Measurements from ENCODE around the gene RNF19B.
A peak's percentile ranks its signal among the peaks of the same experiment; 100 is the strongest.

RNF19B gene

DNA sequence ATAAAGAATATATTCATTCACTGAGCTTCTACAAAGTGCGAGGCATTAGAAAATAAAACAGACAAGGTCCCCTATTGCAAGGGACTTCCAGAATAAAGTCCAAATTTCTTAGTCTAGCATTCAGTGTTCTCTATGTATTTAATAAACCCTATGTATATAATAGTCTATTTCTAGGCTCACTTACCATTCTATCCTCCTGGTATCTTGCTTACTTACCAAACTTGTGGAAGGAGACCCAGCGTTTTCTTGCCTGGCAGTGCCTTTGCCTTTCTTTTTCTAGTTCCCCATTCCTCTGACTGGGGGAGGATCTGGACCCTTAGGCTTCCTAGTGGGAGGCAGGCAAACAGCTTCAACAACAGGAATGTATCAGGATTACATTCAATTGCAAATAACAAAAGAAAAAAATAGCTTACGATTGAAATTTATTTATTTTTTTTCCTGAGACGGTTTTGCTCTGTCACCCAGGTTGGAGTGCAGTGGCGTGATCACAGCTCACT, 690 bp upstream of the RNF19B start:
- DNase-seq, result no peak

DNA sequence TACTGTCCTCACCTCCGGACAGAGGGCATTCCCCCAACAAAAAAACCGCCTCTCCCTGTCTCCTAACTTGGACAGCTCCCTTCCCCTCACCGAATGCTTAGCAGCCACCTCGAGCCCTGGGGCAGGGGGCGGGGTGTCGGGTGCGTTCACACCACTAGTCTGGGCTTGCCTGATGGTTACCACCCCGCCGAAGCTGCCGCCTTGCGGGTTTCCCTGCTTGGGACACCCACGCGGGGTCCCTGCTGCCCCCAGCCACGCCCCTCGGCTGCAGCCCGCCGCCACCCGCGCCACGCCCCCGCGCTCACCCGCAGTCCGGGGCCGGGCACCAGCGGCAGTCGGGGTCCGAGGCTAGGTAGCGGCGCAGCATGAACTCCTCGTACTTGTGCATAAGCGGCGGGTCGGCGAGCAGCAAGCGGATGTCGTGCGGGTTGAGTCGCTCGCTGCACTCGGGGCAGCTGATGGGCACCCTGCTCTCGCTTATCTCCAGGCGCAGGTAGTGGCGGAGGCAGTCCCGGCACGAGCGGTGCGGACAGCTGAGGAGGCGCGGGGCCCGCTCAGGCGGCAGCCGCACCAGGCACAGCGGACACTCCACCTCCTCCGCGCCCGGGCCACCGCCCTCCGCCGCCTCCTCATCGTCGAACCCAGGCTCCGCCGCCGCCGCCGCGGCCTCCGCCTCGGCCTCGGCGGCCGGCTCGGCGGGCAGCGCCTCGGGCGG, 706 bp downstream of the RNF19B start:
- peak in 1 of 2 experiments; percentile 16 for DNase-seq

GRCh38 chr1:32962248-32962896, 2.2 kb downstream of the RNF19B start:
- peak in 1 of 2 experiments; percentile 19 for DNase-seq

GRCh38 chr1:32960819-32961355, 3.7 kb downstream of the RNF19B start:
- DNase-seq, result no peak

GRCh38 chr1:32960342-32960741, 4.3 kb downstream of the RNF19B start:
- no peak for DNase-seq

DNA sequence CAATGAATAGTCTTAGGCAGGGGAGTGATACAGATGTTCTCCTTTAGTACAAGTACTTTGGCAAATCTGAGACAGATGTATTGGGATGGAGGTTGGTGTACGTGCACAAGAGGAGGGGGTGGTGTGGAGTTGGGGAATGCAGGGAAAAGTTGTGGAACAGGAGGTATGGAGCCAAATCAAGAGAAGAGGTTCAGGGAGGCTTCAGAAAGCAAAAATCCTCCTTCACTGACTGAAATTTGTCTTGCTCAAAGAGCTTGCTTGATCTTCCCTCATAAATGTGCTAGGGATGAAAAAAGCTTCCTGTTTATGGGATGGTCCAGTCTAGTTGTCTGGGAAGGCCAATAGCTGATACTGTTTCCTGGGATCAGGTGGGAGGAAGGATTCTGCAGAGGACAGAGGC, 5.8 kb downstream of the RNF19B start:
- DNase-seq, result no peak

DNA sequence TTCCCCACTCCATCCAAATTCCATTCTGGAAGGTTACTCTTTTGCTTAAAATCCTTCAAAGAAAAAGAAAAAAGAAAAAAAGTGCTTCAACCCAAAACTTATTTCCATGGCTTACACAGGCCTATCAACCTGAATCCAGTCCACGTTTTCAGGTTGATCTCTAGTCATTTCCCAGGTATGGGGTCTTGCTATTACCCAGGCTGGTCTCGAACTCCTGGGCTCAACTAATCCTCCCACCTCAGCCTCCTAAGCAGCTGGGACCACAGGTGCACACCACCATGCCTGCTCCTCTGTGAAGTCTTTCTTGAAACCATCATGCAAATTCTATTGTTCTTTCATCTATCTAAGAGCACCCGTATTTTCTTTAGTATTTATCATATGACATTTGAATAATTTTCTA, 7.6 kb downstream of the RNF19B start:
- no peak for DNase-seq

DNA sequence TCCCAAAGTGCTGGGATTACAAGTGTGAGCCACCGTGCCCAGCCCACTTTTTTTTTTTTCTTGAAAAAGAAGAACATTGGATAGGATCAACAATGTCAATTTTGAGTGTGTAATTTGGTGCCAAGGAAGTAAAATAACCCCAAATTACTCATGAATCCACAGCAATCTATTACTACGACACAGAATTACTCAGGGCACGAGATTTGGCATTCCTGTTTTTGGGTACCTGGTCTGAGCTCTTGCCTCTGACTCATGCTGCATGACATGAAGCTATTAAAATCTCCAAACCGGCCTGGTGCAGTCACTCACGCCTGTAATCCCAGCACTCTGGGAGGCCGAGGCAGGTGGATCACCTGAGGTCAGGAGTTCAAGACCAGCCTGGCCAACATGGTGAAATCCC, 10.4 kb downstream of the RNF19B start:
- no peak for DNase-seq

GRCh38 chr1:32953495-32953894, 11.1 kb downstream of the RNF19B start:
- DNase-seq, result peak; percentile 37 to 85

DNA sequence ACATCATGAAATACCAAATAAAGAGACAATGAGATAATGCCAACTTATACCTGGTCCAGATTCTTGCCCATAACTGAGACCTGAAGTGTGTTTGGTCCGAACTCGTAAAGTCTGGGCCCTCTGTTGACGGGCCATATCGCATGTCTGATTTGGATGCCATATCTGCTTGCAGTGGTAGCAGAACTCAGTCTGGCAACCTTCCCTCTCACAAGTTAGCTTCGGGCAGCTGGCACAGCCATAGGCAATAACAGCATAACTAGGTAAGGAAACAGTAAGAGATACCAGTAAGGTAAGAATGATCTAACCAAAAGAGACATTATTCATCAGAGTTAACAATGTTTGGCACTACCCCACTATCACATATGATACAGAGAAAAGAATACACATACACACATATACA, 15.1 kb downstream of the RNF19B start:
- no peak for DNase-seq

- DNase-seq, result no peak
Measured at GRCh38 chr1:32948905-32949304, 15.7 kb downstream of the RNF19B start.

DNA sequence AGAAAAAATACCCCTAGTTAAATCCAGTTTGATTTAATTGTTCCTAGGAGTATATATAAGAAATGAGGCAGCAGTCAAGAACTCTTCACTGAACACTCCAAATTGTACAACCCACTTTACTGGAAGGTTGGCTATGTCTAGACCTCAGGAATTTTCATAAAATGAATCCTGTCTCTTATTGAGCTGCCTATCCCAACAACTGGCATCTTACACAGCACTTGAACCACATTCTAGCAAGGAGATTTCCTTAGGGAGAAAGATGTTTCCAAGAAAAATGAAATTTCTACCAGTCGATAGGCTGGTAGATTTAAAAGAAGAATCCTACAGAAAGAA, 16.3 kb downstream of the RNF19B start:
- no peak for DNase-seq

GRCh38 chr1:32947669-32948389, 16.8 kb downstream of the RNF19B start:
- DNase-seq, result no peak

DNA sequence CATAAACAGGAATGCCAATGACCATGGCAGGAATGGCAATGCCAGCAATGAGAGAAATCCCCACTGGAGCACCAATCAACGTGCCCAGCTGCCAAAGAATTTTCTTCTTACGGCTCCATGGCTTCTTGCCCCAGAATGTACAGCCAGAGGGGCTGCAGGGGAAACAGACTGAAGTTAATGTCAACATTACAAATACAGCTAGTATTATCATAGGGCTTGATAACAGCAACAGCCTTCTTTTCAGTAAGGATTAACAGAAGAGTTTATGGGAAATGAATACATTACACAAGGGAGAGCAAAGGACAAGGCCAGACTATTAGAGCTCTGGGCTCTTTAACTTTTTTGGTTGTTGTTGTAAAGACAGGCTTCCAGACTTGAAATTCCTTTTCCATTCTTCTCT, 18.2 kb downstream of the RNF19B start:
- no peak for DNase-seq

- DNase-seq, result no peak
Measured at GRCh38 chr1:32944180-32944579, 20.4 kb downstream of the RNF19B start.

- no peak for DNase-seq
Measured at GRCh38 chr1:32939655-32940371, 24.8 kb downstream of the RNF19B start.

GRCh38 chr1:32937061-32937460, 27.5 kb downstream of the RNF19B start:
- no peak for DNase-seq

DNA sequence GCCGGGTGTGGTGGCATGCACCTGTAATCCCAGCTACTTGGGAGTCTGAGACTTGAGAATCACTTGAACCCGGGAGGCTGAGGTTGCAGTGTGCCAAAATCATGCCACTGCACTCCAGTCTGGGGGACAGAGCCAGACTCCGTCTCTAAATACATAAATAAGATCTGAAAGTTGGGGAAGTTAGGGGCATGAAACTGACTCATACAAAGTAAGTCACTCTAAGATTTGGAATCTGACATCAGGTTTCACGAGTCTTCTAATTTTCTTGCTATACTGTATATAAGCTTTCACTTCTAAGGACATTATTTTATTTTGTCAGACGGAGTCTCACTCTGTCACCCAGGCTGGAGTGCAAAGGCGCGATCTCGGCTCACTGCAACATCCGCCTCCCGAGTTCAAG, 30.1 kb downstream of the RNF19B start:
- no peak for DNase-seq

GRCh38 chr1:32933742-32934322, 30.8 kb downstream of the RNF19B start:
- DNase-seq, result peak in 1 of 2 experiments; percentile 37

- DNase-seq, result no peak
Measured at GRCh38 chr1:32931760-32932159, 32.8 kb downstream of the RNF19B start.

DNA sequence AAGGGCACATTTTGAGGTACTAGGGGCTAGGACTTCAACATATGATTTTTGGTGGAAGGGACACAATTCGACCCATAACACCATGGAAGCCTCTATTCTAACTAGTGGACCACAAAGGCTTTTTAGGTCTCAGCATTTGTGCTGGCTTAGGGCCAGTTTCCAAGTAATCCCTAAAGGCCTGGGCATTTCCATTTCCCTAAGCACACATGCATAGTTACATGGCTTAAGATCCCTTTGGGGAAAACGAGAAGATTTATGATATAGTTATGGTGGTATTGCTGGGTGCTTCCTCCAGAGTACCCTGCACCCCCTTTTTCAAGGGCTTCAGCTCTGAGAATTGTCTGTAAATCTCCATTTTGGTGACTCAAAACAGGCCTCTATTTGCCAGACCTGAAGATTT, 35.2 kb downstream of the RNF19B start:
- no peak for DNase-seq

DNA sequence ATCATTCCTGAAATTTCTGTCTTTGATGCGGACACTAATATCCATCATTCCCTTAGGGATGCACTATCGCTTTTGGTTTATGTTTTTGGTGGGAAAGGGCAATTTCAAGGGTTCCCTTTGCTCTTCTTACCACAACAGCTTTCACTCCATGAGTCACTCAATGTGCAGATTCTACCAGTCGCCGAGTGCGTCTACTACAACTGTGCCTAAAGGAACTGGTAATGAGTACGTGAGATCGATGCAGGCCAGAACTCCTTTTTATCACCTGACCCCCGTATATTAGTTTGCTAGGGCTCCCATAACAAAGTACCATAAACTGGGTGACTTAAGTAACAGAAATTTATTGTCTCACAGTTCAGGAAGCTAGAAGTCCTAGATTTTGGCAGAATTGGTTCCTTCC, 35.9 kb downstream of the RNF19B start:
- no peak for DNase-seq

DNA sequence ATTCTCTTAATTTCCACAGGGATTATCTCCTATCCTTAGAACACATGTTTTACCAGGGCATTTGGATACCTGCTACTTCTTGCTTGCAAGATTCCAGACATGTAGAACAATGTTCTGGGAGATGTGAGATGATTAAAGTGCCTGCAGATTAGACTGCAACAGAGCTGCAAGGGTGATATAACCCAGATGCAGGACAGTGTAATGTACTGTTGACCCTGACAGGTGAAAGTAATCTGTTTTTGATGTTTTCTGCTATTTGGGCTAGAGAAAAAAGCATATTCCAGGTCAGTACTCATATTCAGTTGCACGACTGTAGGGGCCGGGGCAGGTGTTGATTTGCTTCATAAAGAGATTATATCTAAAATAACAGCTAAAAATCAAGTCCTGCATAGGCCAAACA, 36.3 kb downstream of the RNF19B start:
- no peak for DNase-seq
